Stimulated activated naive B cell treated with anti-CD40 and anti-IgM and Interleukin-4, amounts not matched to agents 10 μg/mL and 1 μg/mL and 100 μg/mL, for 72 hours (primary cell): ENCODE results near the gene COX7A2.
A peak's percentile ranks its signal among the peaks of the same experiment; 100 is the strongest.

ENCODE experiments used
- ATAC-seq, 2 donors: fragments of 150-1000 bp; cut with Tn5 transposase; replicated peaks; 2 replicates each; pipeline ENCODE4 v1.10.0; 2021; ENCODE audit warnings: moderate library complexity in 1 of 2
- DNase-seq: peaks from one replicate; pipeline ENCODE4 v3.0.0; 2021
- H3K27ac Mint-ChIP-seq: one replicate; pipeline ENCODE4 v1.8.0; 2022; ENCODE audit warnings: mild to moderate bottlenecking, mixed read lengths
- H3K27me3 Mint-ChIP-seq, 2 donors: one replicate each; pipeline ENCODE4 v1.8.0; 2022; ENCODE audit warnings: mixed read lengths in 2 of 2
- H3K36me3 Mint-ChIP-seq, 2 donors: one replicate each; pipeline ENCODE4 v1.8.0; 2022; ENCODE audit warnings: mixed read lengths in 2 of 2, mild to moderate bottlenecking in 1 of 2
- H3K4me1 Mint-ChIP-seq, 2 donors: one replicate each; pipeline ENCODE4 v1.8.0; 2022; ENCODE audit warnings: mixed read lengths in 2 of 2, mild to moderate bottlenecking in 1 of 2
- H3K4me3 Mint-ChIP-seq, 2 donors: one replicate each; pipeline ENCODE4 v1.8.0; 2022; ENCODE audit warnings: mild to moderate bottlenecking in 2 of 2, mixed read lengths in 2 of 2, moderate library complexity in 1 of 2
- H3K9me3 Mint-ChIP-seq, 2 donors: one replicate each; pipeline ENCODE4 v1.8.0; 2022; ENCODE audit warnings: mixed read lengths in 2 of 2, mild to moderate bottlenecking in 1 of 2

Gene COX7A2

GRCh38 chr6:75205776-75206575 lies 37.6 kb downstream of the COX7A2 start, which contains the start of gene COL12A1:
COL12A1 (minus strand) TSS chr6:75206053; CDS start chr6:75202792, 3,261 bp downstream.
- ATAC-seq (no peak), DNase-seq (no peak)
- H3K27ac Mint-ChIP-seq = peak within 1 kb of the TSS; percentile 85
- H3K9me3 Mint-ChIP-seq = no peaks in the 10 kb centered on the region
- H3K36me3 Mint-ChIP-seq = no peaks in the 10 kb centered on the region
- H3K27me3 Mint-ChIP-seq = peaks cover 80 to 91% of the 10 kb centered on the region in 2 donors
- H3K4me1 Mint-ChIP-seq = peaks cover 54 to 66% of the 10 kb centered on the region in 2 donors
- H3K4me3 Mint-ChIP-seq = peak within 1 kb of the TSS; percentile 85 to 88

GRCh38 chr6:75204959-75205775 lies 38.4 kb downstream of the COX7A2 start:
- peaks cover 80 to 88% of the 10 kb centered on the region in 2 donors for H3K27me3 Mint-ChIP-seq
- DNase-seq (no peak), ATAC-seq (no peak)
- peak overlapping the region; percentile 85 for H3K27ac Mint-ChIP-seq
- H3K4me3 Mint-ChIP-seq = peak overlapping the region; percentile 81 to 84
- no peaks in the 10 kb centered on the region for H3K36me3 Mint-ChIP-seq
- no peaks in the 10 kb centered on the region for H3K9me3 Mint-ChIP-seq
- peaks cover 54 to 66% of the 10 kb centered on the region in 2 donors for H3K4me1 Mint-ChIP-seq

- Mint-ChIP-seq H3K27me3 (peaks cover 80 to 83% of the 10 kb centered on the region in 2 donors), H3K4me1 (peaks cover 54 to 66% of the 10 kb centered on the region in 2 donors), H3K36me3 (no peaks in the 10 kb centered on the region), H3K27ac (peak overlapping the region; percentile 81), H3K9me3 (no peaks in the 10 kb centered on the region), H3K4me3 (peak overlapping the region; percentile 81 to 84)
- ATAC-seq (no peak), DNase-seq (no peak)
Measured at GRCh38 chr6:75204217-75204958, 39.2 kb downstream of the COX7A2 start.

- Mint-ChIP-seq H3K27me3 (peaks cover 75 to 78% of the 10 kb centered on the region in 2 donors), H3K4me3 (no peak overlapping the region), H3K36me3 (no peaks in the 10 kb centered on the region), H3K27ac (peak overlapping the region; percentile 7), H3K9me3 (no peaks in the 10 kb centered on the region), H3K4me1 (peaks cover 49 to 60% of the 10 kb centered on the region in 2 donors)
- no peak for ATAC-seq
- DNase-seq = no peak
Measured at GRCh38 chr6:75203721-75204120, 39.9 kb downstream of the COX7A2 start.

GRCh38 chr6:75202676-75203131 lies 40.9 kb downstream of the COX7A2 start:
- H3K36me3 Mint-ChIP-seq = no peaks in the 10 kb centered on the region
- no peak overlapping the region for H3K4me3 Mint-ChIP-seq
- peaks cover 68 to 73% of the 10 kb centered on the region in 2 donors for H3K27me3 Mint-ChIP-seq
- H3K4me1 Mint-ChIP-seq = peaks cover 39 to 50% of the 10 kb centered on the region in 2 donors
- no peaks in the 10 kb centered on the region for H3K9me3 Mint-ChIP-seq
- ATAC-seq (no peak), DNase-seq (no peak)
- H3K27ac Mint-ChIP-seq = no peak overlapping the region

GRCh38 chr6:75201901-75202672 lies 41.5 kb downstream of the COX7A2 start:
- Mint-ChIP-seq H3K4me3 (peak overlapping the region; percentile 68 to 79), H3K9me3 (no peaks in the 10 kb centered on the region), H3K36me3 (no peaks in the 10 kb centered on the region), H3K27me3 (peaks cover 61 to 67% of the 10 kb centered on the region in 2 donors), H3K4me1 (peaks cover 33 to 44% of the 10 kb centered on the region in 2 donors), H3K27ac (peak overlapping the region; percentile 79)
- ATAC-seq = peak; percentile 48 to 62
- DNase-seq = no peak

- peaks cover 25 to 33% of the 10 kb centered on the region in 2 donors for H3K4me1 Mint-ChIP-seq
- no peak overlapping the region for H3K27ac Mint-ChIP-seq
- no peaks in the 10 kb centered on the region for H3K9me3 Mint-ChIP-seq
- no peak for DNase-seq
- H3K36me3 Mint-ChIP-seq = no peaks in the 10 kb centered on the region
- ATAC-seq = no peak
- no peak overlapping the region for H3K4me3 Mint-ChIP-seq
- peaks cover 51 to 56% of the 10 kb centered on the region in 2 donors for H3K27me3 Mint-ChIP-seq
Measured at GRCh38 chr6:75201021-75201420, 42.6 kb downstream of the COX7A2 start.

GRCh38 chr6:75199889-75200288 lies 43.7 kb downstream of the COX7A2 start:
- DNase-seq (no peak), ATAC-seq (no peak)
- Mint-ChIP-seq H3K4me3 (no peak overlapping the region), H3K4me1 (peaks cover 17 to 22% of the 10 kb centered on the region in 2 donors), H3K27ac (no peak overlapping the region), H3K9me3 (no peaks in the 10 kb centered on the region), H3K27me3 (peaks cover 39 to 45% of the 10 kb centered on the region in 2 donors), H3K36me3 (no peaks in the 10 kb centered on the region)

- H3K9me3 Mint-ChIP-seq = no peaks in the 10 kb centered on the region
- no peak overlapping the region for H3K27ac Mint-ChIP-seq
- H3K36me3 Mint-ChIP-seq = no peaks in the 10 kb centered on the region
- no peak for ATAC-seq
- H3K4me1 Mint-ChIP-seq = no peaks in the 10 kb centered on the region
- peaks cover 9 to 11% of the 10 kb centered on the region in 2 donors for H3K27me3 Mint-ChIP-seq
- H3K4me3 Mint-ChIP-seq = no peak overlapping the region
- no peak for DNase-seq
Measured at GRCh38 chr6:75196081-75196687, 47.4 kb downstream of the COX7A2 start.

- Mint-ChIP-seq H3K27me3 (peaks cover 4 to 15% of the 10 kb centered on the region in 2 donors), H3K27ac (no peak overlapping the region), H3K4me3 (no peak overlapping the region), H3K4me1 (no peaks in the 10 kb centered on the region), H3K9me3 (peaks cover 3 to 10% of the 10 kb centered on the region in 2 donors), H3K36me3 (no peaks in the 10 kb centered on the region)
- DNase-seq = no peak
- ATAC-seq = no peak
Measured at GRCh38 chr6:75188221-75188925, 55.2 kb downstream of the COX7A2 start.
